Endodermal cell (in vitro differentiated cells): ENCODE results near the gene MCTP1. TPM values are rescaled to one million over a fixed set of nuclear protein-coding genes. Genes with fewer than 3 reads are reported as not detected.

Experiments
- DNase-seq: peaks from one replicate; pipeline ENCODE4 v3.0.0-alpha.2; 2017
- H3K27ac ChIP-seq: 2 replicates; pipeline ENCODE4 v1.5.1; 2013; ENCODE audit warnings: mild to moderate bottlenecking, low read depth, low read length, moderate library complexity
- H3K27me3 ChIP-seq: 2 replicates; pipeline ENCODE4 v1.6.1; 2013; ENCODE audit warnings: mild to moderate bottlenecking, low read length, moderate library complexity; ENCODE audit not compliant: insufficient read depth, control insufficient read depth, poor library complexity, severe bottlenecking
- H3K36me3 ChIP-seq: 2 replicates; pipeline ENCODE4 v1.7.0; 2013; ENCODE audit warnings: mild to moderate bottlenecking, low read length, moderate library complexity; ENCODE audit not compliant: control insufficient read depth, insufficient read depth
- H3K4me1 ChIP-seq: one replicate; pipeline ENCODE4 v1.7.0; 2013; ENCODE audit warnings: low read length; ENCODE audit not compliant: control insufficient read depth, insufficient read depth
- H3K4me3 ChIP-seq: 2 replicates; pipeline ENCODE4 v1.5.1; 2013; ENCODE audit warnings: mild to moderate bottlenecking, low read length, moderate library complexity
- H3K9ac ChIP-seq: 2 replicates; pipeline ENCODE4 v1.6.1; 2013; ENCODE audit warnings: mild to moderate bottlenecking, low read length, moderate library complexity; ENCODE audit not compliant: poor library complexity, severe bottlenecking; ENCODE audit errors: extremely low read depth
- H3K9me3 ChIP-seq: 2 replicates; pipeline ENCODE4 v1.6.1; 2013; ENCODE audit warnings: mild to moderate bottlenecking, low read length, moderate library complexity; ENCODE audit not compliant: control insufficient read depth
- H3K27ac Mint-ChIP-seq: 2 replicates; pipeline ENCODE4 v1.8.0; 2020; ENCODE audit warnings: mixed read lengths
- H3K27me3 Mint-ChIP-seq: 2 replicates; pipeline ENCODE4 v1.8.0; 2021; ENCODE audit warnings: mild to moderate bottlenecking, mixed read lengths; ENCODE audit not compliant: insufficient read depth
- H3K36me3 Mint-ChIP-seq: 2 replicates; pipeline ENCODE4 v1.8.0; 2020; ENCODE audit warnings: low read depth, mixed read lengths
- H3K4me1 Mint-ChIP-seq: 2 replicates; pipeline ENCODE4 v1.8.0; 2020; ENCODE audit warnings: mixed read lengths
- H3K4me3 Mint-ChIP-seq: 2 replicates; pipeline ENCODE4 v1.8.0; 2020; ENCODE audit warnings: mild to moderate bottlenecking, moderate library complexity, mixed read lengths
- H3K9me3 Mint-ChIP-seq: 2 replicates; pipeline ENCODE4 v1.8.0; 2020; ENCODE audit warnings: mild to moderate bottlenecking, mixed read lengths
- CTCF ChIP-seq: fragments of 200-600 bp; sonication (generic); conservative IDR thresholded peaks from 2 replicates; pipeline ENCODE4 v1.5.0; 2021; ENCODE audit warnings: antibody characterized with exemption, mild to moderate bottlenecking
- WGBS, 2 experiments: methylation state at CpG; one replicate each; pipeline versions ENCODE4 v1.1.5 to v1.1.7; 2013; ENCODE audit warnings: missing lambda C conversion rate in 2 of 2, mixed read lengths in 1 of 2; ENCODE audit not compliant: insufficient coverage in 1 of 2, insufficient read length in 1 of 2; 5-methylcytosine and 5-hydroxymethylcytosine counted together
- total RNA-seq, 2 donors: library from RNA; stranded (reverse); fragmentation: NEBNext Ultra II Directional in 1 of 2; extraction: Animal tissue kit (Norgen Biotek cat#: 25700) in 1 of 2; gene quantifications; 2 replicates in 1 of 2; 3 replicates in 1 of 2; pipeline ENCODE4 v1.2.1, GENCODE V29; 2021

The MCTP1 gene
- total RNA-seq, 2 donors from 2014 or later, result 0.71 to 3.7 TPM

- no peak overlapping the region for H3K4me3 Mint-ChIP-seq
- Histone ChIP-seq H3K4me1 (no peaks in the 10 kb centered on the region), H3K36me3 (no peaks in the 10 kb centered on the region), H3K4me3 (no peak overlapping the region), H3K9ac (no peak overlapping the region), H3K27ac (no peak overlapping the region), H3K9me3 (no peaks in the 10 kb centered on the region), H3K27me3 (no peaks in the 10 kb centered on the region)
- no peaks in the 10 kb centered on the region for H3K9me3 Mint-ChIP-seq
- H3K27me3 Mint-ChIP-seq, result no peaks in the 10 kb centered on the region
- 84 to 100% methylated on average over 2 to 4 of the region's 4 CpGs for WGBS, 2 experiments
- TF ChIP-seq CTCF, result no peak
- no peak for DNase-seq
- no peak overlapping the region for H3K27ac Mint-ChIP-seq
- H3K4me1 Mint-ChIP-seq, result peaks cover 7% of the 10 kb centered on the region
- no peaks in the 10 kb centered on the region for H3K36me3 Mint-ChIP-seq
Measured at GRCh38 chr5:95080441-95080840, 204.5 kb downstream of the MCTP1 start.

GRCh38 chr5:95080030-95080429 lies 204.9 kb downstream of the MCTP1 start:
- H3K27ac Mint-ChIP-seq, result no peak overlapping the region
- H3K4me3 Mint-ChIP-seq, result no peak overlapping the region
- Histone ChIP-seq H3K9ac (no peak overlapping the region), H3K4me1 (no peaks in the 10 kb centered on the region), H3K36me3 (no peaks in the 10 kb centered on the region), H3K27ac (no peak overlapping the region), H3K27me3 (no peaks in the 10 kb centered on the region), H3K4me3 (no peak overlapping the region), H3K9me3 (no peaks in the 10 kb centered on the region)
- peaks cover 7% of the 10 kb centered on the region for H3K4me1 Mint-ChIP-seq
- H3K9me3 Mint-ChIP-seq, result no peaks in the 10 kb centered on the region
- no peak for DNase-seq
- TF ChIP-seq CTCF, result no peak
- H3K36me3 Mint-ChIP-seq, result no peaks in the 10 kb centered on the region
- H3K27me3 Mint-ChIP-seq, result no peaks in the 10 kb centered on the region

- no peaks in the 10 kb centered on the region for H3K36me3 Mint-ChIP-seq
- peaks cover 7% of the 10 kb centered on the region for H3K4me1 Mint-ChIP-seq
- no peak overlapping the region for H3K27ac Mint-ChIP-seq
- H3K27me3 ChIP-seq, result no peaks in the 10 kb centered on the region
- WGBS, 2 experiments, result no CpG with 5 or more reads among the region's 2 CpGs
- no peaks in the 10 kb centered on the region for H3K36me3 ChIP-seq
- H3K4me1 ChIP-seq, result no peaks in the 10 kb centered on the region
- no peaks in the 10 kb centered on the region for H3K9me3 Mint-ChIP-seq
- H3K27ac ChIP-seq, result no peak overlapping the region
- H3K4me3 Mint-ChIP-seq, result no peak overlapping the region
- no peaks in the 10 kb centered on the region for H3K9me3 ChIP-seq
- H3K27me3 Mint-ChIP-seq, result no peaks in the 10 kb centered on the region
- H3K4me3 ChIP-seq, result no peak overlapping the region
- no peak for DNase-seq
- H3K9ac ChIP-seq, result no peak overlapping the region
- TF ChIP-seq CTCF, result no peak
Measured at GRCh38 chr5:95078868-95079267, 206.0 kb downstream of the MCTP1 start.
